Cardiac muscle cell (in vitro differentiated cells and primary cell): ENCODE measurements around the gene QPRT. TPM values are rescaled to one million over a fixed set of nuclear protein-coding genes. Genes with fewer than 3 reads are reported as not detected.

Experiments
- DNase-seq, 2 donors: peaks; one replicate each; pipeline versions ENCODE4 v3.0.0 to v3.0.0-alpha.2; 2010 to 2017; ENCODE audit warnings: low read depth in 1 of 2, low spot score in 1 of 2
- H3K27ac ChIP-seq: fragments of 200-600 bp; sonication (generic); 2 replicates; pipeline ENCODE4 v1.5.1; 2016
- H3K27me3 ChIP-seq: fragments of 200-600 bp; sonication (generic); 2 replicates; pipeline ENCODE4 v1.6.0; 2016; ENCODE audit warnings: control low read depth
- H3K36me3 ChIP-seq: fragments of 200-600 bp; sonication (generic); 2 replicates; pipeline ENCODE4 v1.5.1; 2016; ENCODE audit warnings: control low read depth
- H3K4me1 ChIP-seq: fragments of 200-600 bp; sonication (generic); 2 replicates; pipeline ENCODE4 v1.8.1; 2017; ENCODE audit warnings: low read depth, mild to moderate bottlenecking, mixed run types
- H3K4me3 ChIP-seq: fragments of 200-600 bp; sonication (generic); 2 replicates; pipeline ENCODE4 v1.5.1; 2016; ENCODE audit warnings: mild to moderate bottlenecking
- H3K9me3 ChIP-seq: fragments of 200-600 bp; sonication (generic); 2 replicates; pipeline ENCODE4 v1.5.1; 2017; ENCODE audit warnings: low read depth, mild to moderate bottlenecking, control low read depth
- CTCF ChIP-seq: IDR thresholded peaks from 2 replicates; pipeline ENCODE4 v1.5.1; 2012; ENCODE audit warnings: low read depth, mild to moderate bottlenecking, low read length
- polyA plus RNA-seq: library from polyadenylated mRNA; unstranded; fragments of >200 nt; fragmentation: Nextera tagmentation; extraction: Ambion mirVana; gene quantifications from 2 replicates; pipeline ENCODE4 v1.2.1, GENCODE V29; 2016
- total RNA-seq: library from RNA; depleted of rRNA; stranded (reverse); fragments of >200 nt; gene quantifications from 2 replicates; pipeline ENCODE4 v1.2.3, GENCODE V29; 2016

Gene QPRT
- total and polyA plus RNA-seq, 2 experiments from 2014 or later, result 213 to 268 TPM

GRCh38 chr16:29710227-29711219 is 31.5 kb downstream of the QPRT start:
- DNase-seq, result peak; percentile 48 to 82
- peak; percentile 66 for TF ChIP-seq CTCF
- no peak overlapping the region for H3K4me3 ChIP-seq

GRCh38 chr16:29712809-29713208 is 33.8 kb downstream of the QPRT start:
- H3K4me3 ChIP-seq, result no peak overlapping the region
- TF ChIP-seq CTCF, result no peak
- no peak for DNase-seq
- no peaks in the 10 kb centered on the region for H3K4me1 ChIP-seq
- H3K36me3 ChIP-seq, result no peaks in the 10 kb centered on the region
- no peaks in the 10 kb centered on the region for H3K27me3 ChIP-seq
- H3K27ac ChIP-seq, result no peak overlapping the region
- H3K9me3 ChIP-seq, result no peaks in the 10 kb centered on the region

More at GRCh38 chr16:29710227-29711219, 31.5 kb downstream of the QPRT start:
- H3K27me3 ChIP-seq, result no peaks in the 10 kb centered on the region
- H3K36me3 ChIP-seq, result no peaks in the 10 kb centered on the region
- peak overlapping the region; percentile 17 for H3K27ac ChIP-seq
- no peaks in the 10 kb centered on the region for H3K4me1 ChIP-seq
- H3K9me3 ChIP-seq, result no peaks in the 10 kb centered on the region

- Histone ChIP-seq H3K36me3 (no peaks in the 10 kb centered on the region), H3K27me3 (no peaks in the 10 kb centered on the region), H3K27ac (no peak overlapping the region), H3K4me3 (no peak overlapping the region), H3K4me1 (no peaks in the 10 kb centered on the region), H3K9me3 (no peaks in the 10 kb centered on the region)
- no peak for DNase-seq
- no peak for TF ChIP-seq CTCF
Observed at GRCh38 chr16:29714396-29714795, 35.4 kb downstream of the QPRT start.

- DNase-seq, result no peak
- Histone ChIP-seq H3K27me3 (no peaks in the 10 kb centered on the region), H3K9me3 (no peaks in the 10 kb centered on the region), H3K27ac (no peak overlapping the region), H3K36me3 (no peaks in the 10 kb centered on the region), H3K4me3 (no peak overlapping the region), H3K4me1 (no peaks in the 10 kb centered on the region)
- TF ChIP-seq CTCF, result no peak
Observed at GRCh38 chr16:29714972-29715371, 36.0 kb downstream of the QPRT start.

- Histone ChIP-seq H3K4me3 (no peak overlapping the region), H3K27ac (no peak overlapping the region), H3K9me3 (no peaks in the 10 kb centered on the region), H3K4me1 (no peaks in the 10 kb centered on the region), H3K36me3 (no peaks in the 10 kb centered on the region), H3K27me3 (no peaks in the 10 kb centered on the region)
- no peak for DNase-seq
- no peak for TF ChIP-seq CTCF
Observed at GRCh38 chr16:29717113-29717512, 38.1 kb downstream of the QPRT start.
